Heart left ventricle (tissue), 13 donors: ENCODE data around the gene CSNK2A3.

Source experiments
- POLR2A ChIP-seq, 2 donors: fragments of 450-650 bp; IDR thresholded peaks; one replicate each; pipeline ENCODE4 v1.6.1; 2017; ENCODE audit warnings: antibody characterized with exemption in 2 of 2, mild to moderate bottlenecking in 2 of 2, moderate library complexity in 2 of 2
- TF ChIP-seq, protein P1 (sequence below), 12 donors: fragments of 200-600 bp; sonication (generic) in 4 of 12; IDR thresholded peaks; one replicate each; pipeline versions ENCODE4 v1.5.0 to v1.8.0; 2018 to 2022; ENCODE audit warnings: antibody characterized with exemption in 12 of 12, mild to moderate bottlenecking in 5 of 12
- donor health status: ischemic (EF 13 %, LVEDD 7.1; RV severe dilation, severe dysfunction).
- donor health status: DM: no; HTN: yes; CAD: no.
- donor health status: DM: no; HTN: no; CAD: no.
- donor health status: ischemic (EF 25% LVEDD 6.9; RV normal size, moderate dysfunction).
- donor health status: ischemic (EF 25% LVEDD 5.7; RV mildly dilated, moderate dysfunction).
- donor health status: ischemic (EF 35%, LVEDD 5.7; RV mildly dilated, moderate dysfunction).
- donor health status: nonischemic (EF 11% LVEDD 7.7; RV severe dilation, severe dysfunction).
- donor health status: DM: yes; HTN: yes; CAD: no.
- donor health status: PGD.
- donor health status: ischemic (EF 29% LVEDD 5.4; RV normal size, mild dysfunction).
- donor health status: nonischemic (EF 23%, LVEDD 6.1; RV moderate dilation, normal function).

DNA sequence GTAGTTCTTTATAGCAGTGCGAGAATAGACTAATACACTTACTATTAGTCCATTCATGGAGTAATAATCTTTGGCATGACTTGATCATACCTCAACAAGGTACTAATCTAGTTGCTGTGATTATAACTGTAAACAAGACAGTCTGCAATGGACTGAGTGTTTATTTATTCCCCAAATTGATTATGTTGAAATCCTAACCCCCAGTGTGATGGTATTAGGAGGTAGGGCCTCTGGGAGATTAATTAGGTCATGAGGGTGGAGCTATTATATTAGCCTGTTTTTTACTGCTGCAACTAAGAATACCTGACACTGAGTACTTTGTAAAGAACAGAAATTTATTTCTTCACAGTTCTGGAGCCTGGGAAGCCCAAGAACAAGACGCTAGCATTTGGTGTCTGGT lies 30.9 kb upstream of the CSNK2A3 start:
- TF ChIP-seq, protein P1, sequence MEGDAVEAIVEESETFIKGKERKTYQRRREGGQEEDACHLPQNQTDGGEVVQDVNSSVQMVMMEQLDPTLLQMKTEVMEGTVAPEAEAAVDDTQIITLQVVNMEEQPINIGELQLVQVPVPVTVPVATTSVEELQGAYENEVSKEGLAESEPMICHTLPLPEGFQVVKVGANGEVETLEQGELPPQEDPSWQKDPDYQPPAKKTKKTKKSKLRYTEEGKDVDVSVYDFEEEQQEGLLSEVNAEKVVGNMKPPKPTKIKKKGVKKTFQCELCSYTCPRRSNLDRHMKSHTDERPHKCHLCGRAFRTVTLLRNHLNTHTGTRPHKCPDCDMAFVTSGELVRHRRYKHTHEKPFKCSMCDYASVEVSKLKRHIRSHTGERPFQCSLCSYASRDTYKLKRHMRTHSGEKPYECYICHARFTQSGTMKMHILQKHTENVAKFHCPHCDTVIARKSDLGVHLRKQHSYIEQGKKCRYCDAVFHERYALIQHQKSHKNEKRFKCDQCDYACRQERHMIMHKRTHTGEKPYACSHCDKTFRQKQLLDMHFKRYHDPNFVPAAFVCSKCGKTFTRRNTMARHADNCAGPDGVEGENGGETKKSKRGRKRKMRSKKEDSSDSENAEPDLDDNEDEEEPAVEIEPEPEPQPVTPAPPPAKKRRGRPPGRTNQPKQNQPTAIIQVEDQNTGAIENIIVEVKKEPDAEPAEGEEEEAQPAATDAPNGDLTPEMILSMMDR (IDR thresholded peaks at IDR 0.05), result no peak
- no peak for TF ChIP-seq POLR2A (IDR thresholded peaks at IDR 0.05)
